ENCODE results near the gene AICDA.

AICDA gene

GRCh38 chr12:8553088-8553627 lies 59.5 kb downstream of the AICDA start:
- CTCF ChIA-PET = interaction anchor here (1.2 to 5.6 kb wide), 3 partner anchors 9 to 93 kb away, joined by 3 to 40 read pairs (median 3); no protein-coding TSS in a partner anchor
- no peak for DNase-seq (ENCODE audit: extremely low spot score)
- POLR2A ChIA-PET = no interaction called here
- TF ChIP-seq CTCF (IDR thresholded peaks at IDR 0.05; ENCODE audit: control extremely low read depth, extremely low read depth, low read depth, missing control alignments) = no peak

Measured in GM10248 (cell line).